H1 (cell line): ENCODE measurements around the gene STX18. TPM values are rescaled to one million over a fixed set of nuclear protein-coding genes. Genes with fewer than 3 reads are reported as not detected.

Source experiments
- CTCF ChIA-PET: fragments of 300-600 bp; sonication (Branson Sonifier 250); formaldehyde crosslinking; loops from one replicate; lab custom pipeline; 2021; ENCODE audit not compliant: partially characterized antibody; lab: Charles Lee
- POLR2A ChIA-PET: fragments of 300-600 bp; sonication (Branson Sonifier 250); formaldehyde crosslinking; loops from one replicate; lab custom pipeline; 2021; ENCODE audit warnings: inconsistent platforms; ENCODE audit not compliant: partially characterized antibody; lab: Charles Lee
- DNase-seq, 2 experiments: peaks; one replicate each; pipeline versions ENCODE4 v3.0.0 to v3.0.0-alpha.2; 2010 to 2022; ENCODE audit warnings: low spot score in 2 of 2, low read depth in 1 of 2, mixed read lengths in 1 of 2
- FAIRE-seq: peaks from 2 replicates; lab custom pipeline; 2011; peaks lifted over from hg19 to GRCh38; lab: Jason Lieb, UNC
- H2AFZ ChIP-seq: 2 replicates; pipeline ENCODE4 v1.8.1; 2012; ENCODE audit warnings: low read length, inconsistent platforms
- H2AK5ac ChIP-seq: 2 replicates; pipeline ENCODE4 v1.6.1; 2013; ENCODE audit warnings: low read depth, low read length
- H2BK120ac ChIP-seq: replicated peaks from 2 replicates; pipeline ENCODE3; 2013; ENCODE audit warnings: low read depth, low read length, inconsistent platforms
- H2BK12ac ChIP-seq: 2 replicates; pipeline ENCODE4 v1.6.1; 2013; ENCODE audit warnings: low read depth, low read length
- H2BK15ac ChIP-seq: 2 replicates; pipeline ENCODE4 v1.6.1; 2013; ENCODE audit warnings: low read length
- H2BK20ac ChIP-seq: 2 replicates; pipeline ENCODE4 v1.6.1; 2013; ENCODE audit warnings: low read length
- H2BK5ac ChIP-seq: 2 replicates; pipeline ENCODE4 v1.6.1; 2013; ENCODE audit warnings: low read depth, low read length
- H3K14ac ChIP-seq: 2 replicates; pipeline ENCODE4 v1.6.1; 2013; ENCODE audit warnings: inconsistent platforms; ENCODE audit not compliant: insufficient read length
- H3K18ac ChIP-seq: 2 replicates; pipeline ENCODE4 v1.6.1; 2013; ENCODE audit warnings: low read length; ENCODE audit errors: extremely low read depth
- H3K23ac ChIP-seq: 2 replicates; pipeline ENCODE4 v1.6.1; 2013; ENCODE audit warnings: inconsistent platforms; ENCODE audit not compliant: insufficient read length
- H3K23me2 ChIP-seq: 2 replicates; pipeline ENCODE4 v1.6.1; 2013; ENCODE audit warnings: low read depth, low read length
- H3K27ac ChIP-seq: 2 replicates; pipeline ENCODE4 v1.6.1; 2011; ENCODE audit warnings: low read depth, low read length, inconsistent platforms
- H3K27me3 ChIP-seq, 4 experiments: replicated peaks in 1 of 4; 1 replicate in 1 of 4; 2 replicates in 3 of 4; pipeline versions ENCODE4 v1.6.1 to v1.8.1; 2011 to 2013; ENCODE audit warnings: low read length in 3 of 4, mild to moderate bottlenecking in 3 of 4, inconsistent platforms in 2 of 4, mixed read lengths in 2 of 4, moderate library complexity in 1 of 4; ENCODE audit not compliant: control insufficient read depth in 3 of 4, insufficient read depth in 3 of 4; ENCODE audit errors: extremely low read depth in 1 of 4
- H3K36me3 ChIP-seq, 4 experiments: 2 replicates each; pipeline versions ENCODE4 v1.6.1 to v1.8.1; 2011 to 2013; ENCODE audit warnings: mild to moderate bottlenecking in 4 of 4, low read length in 3 of 4, moderate library complexity in 2 of 4, control low read depth in 1 of 4, inconsistent platforms in 1 of 4; ENCODE audit not compliant: insufficient read depth in 4 of 4, control insufficient read depth in 2 of 4
- H3K4ac ChIP-seq: replicated peaks from 2 replicates; pipeline ENCODE3; 2013; ENCODE audit warnings: low read length, low read depth, mixed read lengths, inconsistent platforms; ENCODE audit not compliant: insufficient read length
- H3K4me1 ChIP-seq, 4 experiments: replicated peaks in 1 of 4; 1 replicate in 1 of 4; 2 replicates in 3 of 4; pipeline versions ENCODE4 v1.6.1 to v1.8.1; 2011 to 2013; ENCODE audit warnings: low read length in 3 of 4, inconsistent platforms in 2 of 4, mixed read lengths in 1 of 4; ENCODE audit not compliant: insufficient read depth in 4 of 4, control insufficient read depth in 3 of 4
- H3K4me2 ChIP-seq, 2 experiments: 2 replicates each; pipeline versions ENCODE4 v1.6.1 to v1.8.1; 2011 to 2013; ENCODE audit warnings: low read depth in 2 of 2, low read length in 2 of 2, control low read depth in 1 of 2, inconsistent platforms in 1 of 2, mild to moderate bottlenecking in 1 of 2; ENCODE audit not compliant: insufficient read depth in 1 of 2
- H3K4me3 ChIP-seq, 4 experiments: fragments of 200-600, 300-600 bp in 1 of 4; sonication (generic), shearing (Covaris generic), sonication (Bioruptor Twin) in 1 of 4; 2 replicates each; pipeline versions ENCODE4 v1.5.1 to v1.8.1; 2011 to 2016; ENCODE audit warnings: low read length in 4 of 4, low read depth in 3 of 4, control low read depth in 2 of 4, inconsistent platforms in 2 of 4, mild to moderate bottlenecking in 2 of 4, mixed read lengths in 1 of 4, moderate library complexity in 1 of 4; ENCODE audit not compliant: insufficient read depth in 2 of 4; ENCODE audit errors: extremely low read depth in 1 of 4
- H3K56ac ChIP-seq: replicated peaks from 2 replicates; pipeline ENCODE3; 2013; ENCODE audit warnings: low read depth, mild to moderate bottlenecking, mixed read lengths, low read length, inconsistent platforms; ENCODE audit not compliant: insufficient read length
- H3K79me1 ChIP-seq: 2 replicates; pipeline ENCODE4 v1.6.1; 2013; ENCODE audit warnings: low read depth, low read length, control low read depth
- H3K79me2 ChIP-seq, 2 experiments: 2 replicates each; pipeline versions ENCODE4 v1.6.1 to v1.8.1; 2012 to 2013; ENCODE audit warnings: low read length in 2 of 2, mild to moderate bottlenecking in 2 of 2, inconsistent platforms in 1 of 2; ENCODE audit not compliant: insufficient read depth in 2 of 2, control insufficient read depth in 1 of 2
- H3K9ac ChIP-seq, 4 experiments: replicated peaks in 1 of 4; 1 replicate in 1 of 4; 2 replicates in 3 of 4; pipeline versions ENCODE4 v1.6.1 to v1.8.1; 2011 to 2013; ENCODE audit warnings: low read depth in 3 of 4, low read length in 3 of 4, control low read depth in 2 of 4, mild to moderate bottlenecking in 2 of 4, moderate library complexity in 2 of 4, inconsistent platforms in 1 of 4; ENCODE audit errors: extremely low read depth in 1 of 4
- H3K9me3 ChIP-seq, 2 experiments: 2 replicates each; pipeline versions ENCODE4 v1.6.1 to v1.8.1; 2012 to 2013; ENCODE audit warnings: mild to moderate bottlenecking in 2 of 2, moderate library complexity in 2 of 2, control low read depth in 1 of 2, inconsistent platforms in 1 of 2, low read depth in 1 of 2, low read length in 1 of 2, mixed read lengths in 1 of 2; ENCODE audit not compliant: insufficient read depth in 2 of 2
- H4K20me1 ChIP-seq, 2 experiments: replicated peaks in 1 of 2; 2 replicates each; pipeline versions ENCODE3 to v1.8.1; 2011 to 2013; ENCODE audit warnings: inconsistent platforms in 2 of 2, low read length in 2 of 2, mild to moderate bottlenecking in 1 of 2; ENCODE audit not compliant: insufficient read depth in 2 of 2, control insufficient read depth in 1 of 2
- H4K5ac ChIP-seq: 2 replicates; pipeline ENCODE4 v1.6.1; 2013; ENCODE audit warnings: low read length, low read depth, mixed read lengths, inconsistent platforms; ENCODE audit not compliant: insufficient read length
- H4K8ac ChIP-seq: 2 replicates; pipeline ENCODE4 v1.8.0; 2013; ENCODE audit warnings: mild to moderate bottlenecking, moderate library complexity, low read length, inconsistent platforms; ENCODE audit not compliant: insufficient read depth; ENCODE audit errors: extremely low read depth
- H4K91ac ChIP-seq: replicated peaks from 2 replicates; pipeline ENCODE3; 2013; ENCODE audit warnings: low read length, mixed read lengths, inconsistent platforms; ENCODE audit not compliant: insufficient read length
- BCL11A ChIP-seq, 2 experiments: IDR thresholded peaks; one replicate each; pipeline ENCODE4 v1.6.1; 2011; ENCODE audit warnings: low read depth in 2 of 2, low read length in 2 of 2, mild to moderate bottlenecking in 2 of 2
- CBX8 ChIP-seq: fragments of 300-800, 300-1000 bp; sonication (generic); IDR thresholded peaks from 2 replicates; pipeline ENCODE4 v1.7.1; 2016; ENCODE audit warnings: low read depth, low read length, borderline replicate concordance
- CEBPB ChIP-seq: IDR thresholded peaks from 2 replicates; pipeline ENCODE4 v1.6.1; 2012; ENCODE audit warnings: low read depth, low read length
- NANOG ChIP-seq: IDR thresholded peaks from 2 replicates; pipeline ENCODE4 v1.6.1; 2011; ENCODE audit warnings: low read length, low read depth, mild to moderate bottlenecking, inconsistent platforms; ENCODE audit not compliant: insufficient read depth, poor library complexity, severe bottlenecking
- TAF1 ChIP-seq: IDR thresholded peaks from 2 replicates; pipeline ENCODE4 v1.6.1; 2011; ENCODE audit warnings: mild to moderate bottlenecking, low read depth, low read length
- WGBS, 2 experiments: shearing (Covaris generic) in 1 of 2; methylation state at CpG; one replicate each; pipeline versions ENCODE4 v1.1.6 to v1.1.7; 2013 to 2015; ENCODE audit warnings: low lambda C conversion rate in 2 of 2, mixed read lengths in 2 of 2, inconsistent platforms in 1 of 2, low coverage in 1 of 2, missing lambda C conversion rate in 1 of 2; ENCODE audit not compliant: insufficient replicate concordance in 2 of 2, insufficient coverage in 1 of 2, insufficient read length in 1 of 2; ENCODE audit errors: extremely low coverage in 1 of 2, missing lambda C conversion rate in 1 of 2; 5-methylcytosine and 5-hydroxymethylcytosine counted together
- polyA plus RNA-seq, 7 experiments: library from polyadenylated mRNA; depleted of rRNA in 3 of 7; stranded (reverse) in 5 of 7; unstranded in 2 of 7; fragments of >200 nt in 5 of 7; fragments of 200-250 nt in 2 of 7; gene quantifications; 1 replicate in 5 of 7; 2 replicates in 1 of 7; 4 replicates in 1 of 7; pipeline versions ENCODE4 v1.2.1 to v1.2.3, GENCODE V29; 2011 to 2013; ENCODE audit warnings: missing spikeins in 2 of 7, mixed read lengths in 2 of 7
- total RNA-seq: library from RNA; stranded (reverse); fragmentation: NEBNext Ultra II Directional; extraction: Animal tissue kit (Norgen Biotek cat#: 25700); gene quantifications from 2 replicates; pipeline ENCODE4 v1.2.1, GENCODE V29; 2021
- TF ChIP-seq, protein P1 (sequence below): IDR thresholded peaks from 2 replicates; pipeline ENCODE4 v1.6.1; 2011; ENCODE audit warnings: low read depth, mild to moderate bottlenecking, low read length; ENCODE audit not compliant: insufficient read depth

The STX18 gene
- total and polyA plus RNA-seq, 2 of the 8 experiments (the other 6 are each of a cell fraction or from before 2014, with no cell fraction given), result 14.6 to 18.3 TPM

DNA sequence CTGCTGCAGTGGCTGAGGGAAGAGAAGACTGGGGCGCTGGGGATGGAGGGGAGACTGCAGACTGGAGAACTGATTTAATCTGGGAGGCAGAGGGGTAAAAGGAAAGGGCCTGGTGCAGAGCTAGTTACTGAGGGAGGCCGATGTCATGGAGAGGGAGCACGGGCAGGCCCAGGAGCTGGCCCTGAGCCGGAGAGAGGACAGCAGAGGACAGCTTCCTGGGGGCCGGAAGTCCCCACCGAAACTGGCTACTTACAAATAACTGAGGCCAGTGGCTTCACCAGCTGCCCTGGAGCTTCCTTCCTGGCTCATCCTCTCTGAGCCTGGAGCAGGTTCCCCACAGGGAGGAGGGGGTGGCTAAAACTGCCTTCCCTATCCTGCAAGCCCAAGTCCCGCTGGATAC is 128.0 kb downstream of the STX18 start:
- H3K4me1 ChIP-seq, result no peaks in the 10 kb centered on the region
- no peak overlapping the region for H3K4ac ChIP-seq
- no peak overlapping the region for H2BK120ac ChIP-seq
- H3K79me1 ChIP-seq, result no peaks in the 10 kb centered on the region; the same call in 1 of the 2 replicates
- H3K18ac ChIP-seq, result no peak overlapping the region
- H3K4me3 ChIP-seq, result no peak overlapping the region
- no peak overlapping the region for H3K27ac ChIP-seq
- no peaks in the 10 kb centered on the region for H3K27me3 ChIP-seq
- no peak overlapping the region for H3K23ac ChIP-seq
- no peak for FAIRE-seq
- H2BK20ac ChIP-seq, result no peak overlapping the region
- TF ChIP-seq TAF1 (no peak), CBX8 (no peak), BCL11A (IDR thresholded peaks at IDR 0.05; ENCODE audit: low read depth in 2 of 2, low read length in 2 of 2) (no peak), CEBPB (no peak), NANOG (no peak)
- TF ChIP-seq, protein P1, sequence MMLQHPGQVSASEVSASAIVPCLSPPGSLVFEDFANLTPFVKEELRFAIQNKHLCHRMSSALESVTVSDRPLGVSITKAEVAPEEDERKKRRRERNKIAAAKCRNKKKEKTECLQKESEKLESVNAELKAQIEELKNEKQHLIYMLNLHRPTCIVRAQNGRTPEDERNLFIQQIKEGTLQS, result no peak
- TF ChIP-seq, all 59 proteins: peak for 0
- no peak overlapping the region for H3K9ac ChIP-seq
- no peak overlapping the region for H2BK12ac ChIP-seq
- WGBS, 2 experiments, result 81% methylated on average over 6 of the region's 7 CpGs; no CpG with 5 or more reads in 1 of the 2 experiments
- H4K20me1 ChIP-seq, result peaks cover 0 to 7% of the 10 kb centered on the region in 2 experiments
- H3K36me3 ChIP-seq, result peaks cover 2 to 8% (median 5%) of the 10 kb centered on the region in 4 experiments; a peak in 6 of 8 replicates
- DNase-seq, result no peak
- no peak overlapping the region for H3K56ac ChIP-seq
- H3K23me2 ChIP-seq, result no peaks in the 10 kb centered on the region
- no peak overlapping the region for H2AK5ac ChIP-seq
- H3K9me3 ChIP-seq, result peaks cover 4% of the 10 kb centered on the region in 2 experiments; a peak in 2 of 4 replicates
- no peak overlapping the region for H2BK15ac ChIP-seq
- H4K91ac ChIP-seq, result no peak overlapping the region
- H3K79me2 ChIP-seq, result no peaks in the 10 kb centered on the region
- ChIA-PET CTCF (interaction anchor here (1.8 to 2.2 kb wide), 2 partner anchors 16 to 29 kb away, joined by 5 to 6 read pairs; no protein-coding TSS in a partner anchor), POLR2A (interaction anchor here (1.1 to 1.2 kb wide), 3 partner anchors 8 to 48 kb away, joined by 3 read pairs; no protein-coding TSS in a partner anchor)
- no peak overlapping the region for H2BK5ac ChIP-seq
- H4K5ac ChIP-seq, result no peak overlapping the region
- no peak overlapping the region for H3K4me2 ChIP-seq
- no peak overlapping the region for H4K8ac ChIP-seq
- H3K14ac ChIP-seq, result no peak overlapping the region
- no peak overlapping the region for H2AFZ ChIP-seq
